ENCODE data around the gene SEMA3F.

SEMA3F gene

DNA sequence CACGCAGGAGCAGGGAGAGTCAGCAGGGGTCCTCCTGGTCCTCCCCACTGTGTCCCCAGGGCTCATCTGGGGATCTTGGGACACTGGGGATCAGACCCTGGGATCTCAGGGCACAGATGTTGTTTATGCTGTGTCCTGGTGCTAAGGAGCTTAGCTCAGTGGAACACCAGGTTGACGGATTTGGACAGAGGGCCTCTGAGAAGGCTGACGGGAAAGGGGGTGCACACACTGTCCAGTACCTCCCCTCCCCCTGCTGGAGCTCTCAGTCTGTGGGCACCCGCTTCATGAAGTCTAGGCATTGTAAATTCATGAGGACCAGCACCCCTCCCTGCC, 21.9 kb upstream of the SEMA3F start:
- no peak for DNase-seq

DNA sequence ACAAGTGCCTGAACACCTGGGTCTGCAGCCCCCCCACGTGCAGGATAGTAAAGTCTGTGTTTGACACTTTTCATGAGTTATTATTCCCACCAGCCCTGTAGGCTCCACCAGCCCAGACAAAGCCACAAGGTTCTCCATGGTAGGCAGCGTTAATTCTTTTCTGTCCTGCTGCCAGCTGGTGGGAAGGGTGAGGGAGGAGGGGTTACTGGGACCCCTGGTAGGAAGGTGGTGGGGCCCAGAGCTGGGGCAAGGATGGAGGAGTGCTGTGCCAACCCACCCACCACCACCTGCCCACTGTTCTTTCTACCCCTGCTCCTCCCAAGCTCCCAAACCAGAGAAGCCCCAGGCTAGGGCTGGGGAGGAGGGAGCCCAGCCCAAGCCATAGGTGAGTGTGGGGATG, 20.8 kb upstream of the SEMA3F start:
- DNase-seq, result no peak

DNA sequence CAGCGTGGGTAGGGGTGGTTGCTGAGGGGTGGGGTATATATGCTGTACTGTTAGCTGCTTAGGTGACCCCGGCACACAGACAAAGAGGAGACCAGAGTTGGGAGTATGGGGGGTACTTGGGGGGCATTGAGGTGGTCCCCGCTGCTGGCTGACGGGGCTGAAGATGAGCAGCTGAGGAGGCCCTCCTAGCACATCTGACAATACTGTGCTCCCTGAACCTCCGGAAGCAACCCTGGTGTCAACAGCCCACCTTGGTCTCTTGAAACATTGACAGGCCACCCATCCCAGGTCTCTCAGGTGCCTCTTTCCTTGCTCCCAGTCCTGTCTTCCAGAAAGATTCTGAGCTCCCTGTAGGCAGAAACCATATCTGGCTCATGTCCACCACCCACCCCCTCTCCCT, 19.2 kb upstream of the SEMA3F start:
- no peak for DNase-seq

DNA sequence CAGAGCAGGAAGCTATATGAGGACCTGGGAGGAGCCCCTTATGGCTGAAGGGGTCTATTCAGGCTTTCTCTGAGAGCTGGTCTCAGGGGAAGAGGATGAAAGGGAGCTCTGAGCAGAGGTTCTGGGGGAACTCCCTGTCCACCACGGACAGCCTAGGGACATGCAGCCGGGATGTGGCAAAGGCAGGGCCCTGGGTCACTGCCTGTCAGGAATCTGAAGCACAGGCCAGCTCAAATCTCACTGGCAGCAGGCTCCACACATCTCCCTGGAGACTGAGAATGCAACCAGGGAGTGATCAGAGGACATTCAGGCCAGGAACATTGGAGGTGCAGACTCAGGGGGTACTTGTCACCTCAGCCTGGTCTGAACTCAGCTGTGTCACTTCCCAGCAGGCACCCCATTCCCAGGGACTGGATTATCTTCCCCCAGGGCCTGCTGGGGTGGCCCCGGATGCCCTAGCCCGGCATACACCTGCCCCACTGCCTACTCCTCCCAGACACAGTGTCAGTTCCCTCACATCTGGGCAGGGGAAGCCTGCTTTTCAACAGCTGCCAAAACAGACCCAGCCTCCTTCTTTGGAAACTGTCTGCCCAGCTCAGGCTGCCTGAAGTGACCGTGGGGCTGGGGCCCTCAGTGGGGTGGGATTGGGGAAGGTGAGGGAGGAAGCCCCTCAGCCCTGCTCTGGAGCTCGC, 18.3 kb upstream of the SEMA3F start:
- no peak for DNase-seq

DNA sequence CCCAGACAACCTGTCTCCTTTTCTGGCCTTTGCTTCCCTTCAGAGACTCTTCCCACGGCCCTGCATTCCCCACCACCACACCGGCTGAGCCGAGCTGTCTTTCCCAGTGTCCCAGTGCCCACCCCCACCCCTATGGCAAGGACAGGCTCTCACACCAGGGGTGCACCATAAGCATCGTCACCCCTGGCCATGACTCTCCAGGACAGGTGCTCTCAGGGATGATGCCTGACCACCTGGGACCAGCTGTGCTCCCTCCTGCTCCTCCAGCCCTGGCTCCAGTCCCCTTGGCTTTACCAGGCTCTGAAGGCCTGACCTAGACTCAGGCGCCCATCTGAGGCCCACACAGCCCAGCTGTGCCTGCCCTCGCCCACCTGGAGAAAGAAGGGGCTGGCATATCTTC, 17.6 kb upstream of the SEMA3F start:
- DNase-seq, result no peak

DNA sequence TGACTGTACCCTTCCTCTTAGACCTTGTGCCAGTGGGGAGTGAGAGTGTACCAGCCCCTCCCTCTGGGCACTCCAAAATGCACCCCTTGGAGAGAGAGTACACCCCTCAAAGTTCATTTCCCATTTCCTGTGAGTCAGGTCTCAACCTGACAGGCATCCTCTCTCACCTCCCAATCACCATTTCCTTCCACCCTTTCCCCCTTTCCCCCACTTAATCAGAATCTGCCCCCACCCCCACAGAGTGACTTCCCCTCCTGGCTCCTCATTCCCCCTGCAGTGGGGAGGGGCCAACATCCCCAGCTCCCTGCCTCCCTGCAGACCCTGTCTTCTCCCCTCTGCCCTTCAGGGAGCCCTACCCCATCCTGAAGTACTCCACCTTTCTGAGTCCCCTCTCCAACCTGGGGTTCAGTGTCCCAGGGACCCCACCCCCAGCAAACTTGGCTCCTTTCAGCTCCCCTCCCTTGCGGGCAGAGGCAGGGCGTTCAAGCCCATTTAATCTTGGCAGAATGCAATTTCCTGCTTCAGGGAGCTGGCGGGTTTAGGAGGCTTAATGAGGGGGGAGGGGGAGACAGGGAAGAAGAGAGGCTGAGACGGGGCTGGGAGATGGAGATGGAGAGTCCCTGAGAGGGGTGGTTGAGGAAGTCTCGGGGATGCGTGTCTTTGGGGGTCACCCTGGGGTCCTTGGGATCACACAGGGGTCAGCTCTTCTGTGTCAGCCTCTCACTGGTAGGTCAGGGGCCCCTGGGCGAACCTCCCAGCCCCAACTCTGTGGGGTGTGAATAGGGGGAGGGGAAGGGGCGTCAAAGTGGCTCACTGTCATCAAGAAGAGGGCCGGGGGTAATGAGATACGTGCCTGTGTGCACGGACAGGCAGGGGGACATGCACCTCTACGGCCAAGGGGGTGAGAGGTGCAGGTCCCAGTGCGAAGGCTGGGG, 16.6 kb upstream of the SEMA3F start:
- DNase-seq, result no peak

DNA sequence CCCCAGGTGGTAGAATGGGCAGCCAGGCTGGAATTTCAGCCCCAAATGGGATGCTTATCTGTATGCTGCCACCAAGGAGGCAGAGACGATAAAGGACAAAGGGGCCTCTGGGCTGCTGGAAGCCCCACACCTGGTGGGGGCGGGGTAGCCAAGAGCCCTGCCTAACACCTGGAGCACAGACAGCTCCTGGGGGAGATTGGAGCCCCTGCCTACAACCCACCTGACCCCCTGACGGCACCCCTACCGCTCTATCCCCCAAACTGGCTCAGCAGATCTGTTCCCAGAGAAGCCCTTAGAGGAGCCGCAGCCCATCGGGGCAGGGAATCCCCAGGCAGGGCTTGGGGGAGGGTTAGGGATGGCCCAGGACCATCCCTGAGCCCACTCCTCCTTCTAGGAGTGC, 15.8 kb upstream of the SEMA3F start:
- no peak for DNase-seq

DNA sequence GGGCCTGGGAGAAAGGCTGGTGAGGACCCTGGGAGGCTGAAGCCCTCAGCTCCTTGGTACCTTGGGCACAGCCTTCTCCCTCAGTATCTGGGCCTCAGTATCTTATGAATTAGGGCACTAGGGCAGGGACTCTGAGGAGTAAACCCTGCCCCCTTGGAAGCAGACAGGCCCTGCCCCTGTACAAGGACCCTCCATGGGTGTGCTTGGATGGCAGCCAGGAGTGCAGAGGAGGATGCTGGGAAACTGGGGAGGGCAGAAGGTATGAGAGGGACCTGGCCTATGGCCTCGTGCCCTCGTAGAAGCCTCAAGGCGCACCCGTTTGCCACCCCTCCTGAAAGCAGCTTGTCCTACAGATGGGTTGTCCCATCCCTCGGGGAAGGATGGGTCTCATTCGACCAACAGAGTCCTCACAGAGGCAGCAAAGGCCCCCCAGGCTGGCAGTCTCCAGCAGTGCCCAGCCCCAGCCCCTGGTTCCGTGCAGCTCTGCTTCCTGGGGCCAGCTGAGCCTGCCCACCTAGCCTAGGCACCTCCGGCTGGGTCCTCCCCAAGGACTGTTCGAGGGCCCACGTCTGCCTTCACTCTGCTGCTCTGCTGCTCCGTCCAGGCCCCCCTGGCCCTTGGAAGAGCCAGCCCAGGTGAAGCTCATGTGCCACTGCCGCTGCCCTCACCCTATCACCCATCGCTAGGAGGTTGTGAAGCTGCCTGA, 15.3 kb upstream of the SEMA3F start:
- DNase-seq, result no peak

DNA sequence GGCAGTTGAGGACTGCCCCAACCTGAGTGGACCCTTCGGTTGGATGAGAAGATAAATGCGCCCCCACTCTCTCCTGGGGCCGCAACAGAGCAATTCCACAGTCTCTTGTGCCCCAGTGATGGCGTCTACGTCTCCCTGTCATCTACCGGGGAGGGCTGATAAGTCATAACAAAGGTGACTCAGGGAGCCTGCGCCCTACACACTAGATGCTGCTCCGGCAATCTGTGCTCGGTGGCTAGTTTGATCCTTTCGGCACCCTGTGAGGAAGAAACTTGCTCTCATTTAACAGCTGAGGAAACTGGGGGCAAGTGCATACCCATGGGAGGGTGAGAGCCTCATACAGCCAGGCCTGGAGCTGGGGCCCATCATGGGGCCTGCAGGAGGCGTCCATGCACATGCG, 14.1 kb upstream of the SEMA3F start:
- DNase-seq, result no peak

DNA sequence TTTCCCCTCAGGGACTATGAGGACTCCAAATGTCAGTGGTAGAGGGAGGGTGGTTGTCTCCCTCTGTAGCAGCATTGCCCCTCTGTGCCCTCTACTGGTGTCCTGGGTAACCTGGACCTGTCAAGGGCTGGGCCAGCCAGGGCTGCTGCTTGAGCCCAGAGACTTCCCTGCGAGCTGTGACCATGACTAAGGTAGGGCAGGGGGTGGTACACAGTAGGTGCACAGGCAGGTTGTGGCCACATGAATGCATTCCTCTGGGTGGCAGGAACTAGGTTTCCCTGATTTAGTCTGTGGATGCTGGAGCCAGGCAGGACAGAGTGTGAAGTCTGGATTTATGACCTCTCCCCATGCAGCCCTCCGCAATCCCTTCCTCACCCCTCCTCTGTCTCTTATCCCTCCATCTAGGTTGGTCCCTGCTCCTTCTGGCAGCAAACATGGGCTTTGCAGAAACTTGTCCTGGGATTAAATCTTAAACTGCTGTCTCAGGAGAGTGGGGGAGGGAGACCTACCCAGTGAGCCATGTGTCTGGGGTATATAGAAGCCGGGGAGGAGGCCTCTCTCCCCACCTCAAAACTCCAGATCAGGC, 8.7 kb upstream of the SEMA3F start:
- no peak for DNase-seq

DNA sequence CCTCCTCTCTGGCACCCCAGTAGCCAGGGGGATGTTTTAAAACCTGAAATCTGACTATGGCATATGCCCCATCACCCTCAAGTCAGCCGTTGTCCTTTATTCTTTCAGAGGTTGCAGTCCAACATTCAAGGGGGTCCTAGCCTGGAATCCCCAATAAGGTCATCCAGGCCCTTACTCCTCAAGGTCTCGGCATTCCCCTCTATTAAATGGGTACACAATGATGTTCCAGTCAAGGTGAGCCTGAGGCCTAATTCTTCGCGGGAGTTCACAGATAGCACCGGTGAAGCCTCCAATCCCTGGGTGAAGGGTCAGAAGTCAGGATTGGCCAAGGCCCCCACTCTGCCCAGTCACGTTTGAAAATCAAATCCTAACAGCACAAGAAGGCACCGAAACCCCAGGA, 8.1 kb upstream of the SEMA3F start:
- DNase-seq, result no peak

DNA sequence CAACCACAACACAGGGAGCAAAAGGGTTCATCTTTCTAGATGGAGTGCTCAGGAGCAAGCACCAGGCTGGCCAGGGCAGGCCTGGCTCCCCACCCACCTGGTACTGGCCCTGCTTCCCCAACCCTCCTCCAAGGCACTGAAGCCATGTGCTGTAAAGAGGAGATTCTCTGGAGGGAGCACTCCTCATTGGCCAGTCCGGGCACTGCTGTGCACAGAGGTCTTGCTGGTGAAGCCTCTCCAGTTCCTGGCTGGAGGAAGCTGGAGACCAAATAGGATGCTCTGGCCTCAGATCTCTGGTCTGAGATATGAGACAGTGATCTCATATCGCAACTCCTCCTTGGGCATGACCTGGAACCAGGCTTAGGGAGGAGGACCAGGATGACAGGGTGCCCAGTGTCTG, 7.7 kb upstream of the SEMA3F start:
- DNase-seq, result no peak

DNA sequence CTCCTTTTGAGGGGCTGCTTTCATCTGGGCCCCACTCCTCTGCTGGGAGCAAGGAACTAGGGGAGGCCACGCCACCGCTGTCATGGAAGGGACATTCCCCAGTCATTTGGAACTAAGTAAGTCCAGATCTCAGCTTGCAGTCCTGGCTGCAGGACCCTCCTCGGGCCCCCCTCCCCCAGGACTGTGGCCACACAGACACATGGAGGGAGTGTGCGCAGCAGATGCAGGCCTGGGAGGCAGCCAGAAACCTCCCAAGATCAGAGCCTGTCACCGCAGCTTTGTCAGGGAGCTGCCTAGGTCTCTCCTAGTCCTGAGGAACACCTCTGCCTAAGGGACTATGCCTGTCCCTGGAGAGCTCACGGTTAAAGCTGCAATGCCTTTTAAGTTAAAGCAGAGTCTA, 7.3 kb upstream of the SEMA3F start:
- DNase-seq, result no peak

DNA sequence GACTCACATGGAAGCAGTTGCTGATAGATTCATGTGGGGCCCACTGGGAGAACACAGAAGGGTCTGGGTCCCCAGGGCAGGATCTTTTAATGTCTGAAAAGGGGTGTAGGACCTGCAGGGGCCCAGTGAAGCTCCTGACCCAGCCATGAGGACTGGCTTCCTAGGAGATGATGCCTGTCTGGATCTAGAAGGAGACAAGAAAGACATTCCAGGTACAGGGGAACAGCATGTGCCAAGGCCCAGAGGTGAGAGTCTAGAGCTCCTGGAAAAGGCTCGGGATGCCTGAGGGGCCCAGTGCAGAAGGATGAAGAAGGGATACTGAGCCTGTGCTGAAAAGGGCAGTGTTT, 4.7 kb upstream of the SEMA3F start:
- DNase-seq, result no peak

DNA sequence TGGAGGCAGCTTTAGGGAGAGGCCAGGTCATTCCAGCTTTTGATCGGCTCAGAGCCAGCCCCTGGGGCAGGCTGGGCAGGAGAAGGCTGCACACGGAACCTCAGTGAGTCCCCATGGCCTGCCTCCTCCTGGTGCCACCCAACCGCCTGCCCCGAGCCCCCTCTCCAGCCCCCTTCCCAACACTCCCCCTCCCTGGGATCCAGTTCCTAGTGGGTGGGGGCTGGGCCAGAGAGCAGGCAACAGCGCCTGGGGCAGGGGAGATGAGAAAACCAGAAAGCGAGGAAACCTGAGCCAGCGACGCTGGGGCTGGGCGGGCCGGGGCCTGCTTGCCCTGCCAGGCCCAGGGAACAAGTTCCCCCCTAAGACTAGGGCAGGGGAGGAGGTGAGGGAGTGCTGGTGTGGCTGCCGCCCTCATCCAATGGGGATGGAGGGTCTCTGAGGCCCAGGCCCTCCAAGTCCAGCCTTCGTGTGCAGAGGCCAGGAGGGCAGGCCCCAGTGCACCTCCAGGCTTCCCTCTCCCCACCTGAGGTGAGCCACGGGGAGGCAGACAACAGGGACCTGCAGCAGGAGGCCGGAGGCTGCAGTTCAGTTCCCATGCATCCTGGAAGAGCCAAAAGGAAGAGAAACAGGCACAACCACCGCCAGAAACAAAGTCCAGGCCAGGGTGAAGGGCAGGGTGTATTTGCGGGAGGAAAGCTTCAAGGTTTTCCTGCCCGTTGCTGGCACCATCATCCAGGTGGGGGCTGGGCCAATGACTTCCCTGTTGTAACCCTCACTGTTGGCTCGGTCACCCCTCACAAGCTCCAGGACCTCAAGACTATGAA, 4.0 kb upstream of the SEMA3F start:
- no peak for DNase-seq

DNA sequence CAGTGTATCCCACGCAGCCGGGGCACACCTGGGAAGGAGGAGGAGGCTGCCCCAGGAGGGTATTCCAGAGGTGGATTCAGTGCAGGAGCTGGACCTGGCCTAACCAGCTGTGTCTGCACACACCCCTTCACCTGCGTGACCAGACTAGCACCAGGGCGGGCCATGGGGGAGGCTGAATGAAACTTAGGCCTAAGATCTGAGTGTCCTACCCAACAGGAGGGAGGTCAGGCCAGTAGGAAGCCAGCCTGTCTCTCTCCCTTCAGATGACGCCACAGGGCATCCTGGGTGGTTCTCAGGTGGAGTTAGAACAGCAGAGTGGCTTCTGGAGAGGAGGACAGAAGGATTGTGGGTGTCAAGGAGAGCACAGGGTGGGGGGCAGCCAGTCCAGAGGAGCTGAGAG, 3.4 kb upstream of the SEMA3F start:
- DNase-seq, result no peak

DNA sequence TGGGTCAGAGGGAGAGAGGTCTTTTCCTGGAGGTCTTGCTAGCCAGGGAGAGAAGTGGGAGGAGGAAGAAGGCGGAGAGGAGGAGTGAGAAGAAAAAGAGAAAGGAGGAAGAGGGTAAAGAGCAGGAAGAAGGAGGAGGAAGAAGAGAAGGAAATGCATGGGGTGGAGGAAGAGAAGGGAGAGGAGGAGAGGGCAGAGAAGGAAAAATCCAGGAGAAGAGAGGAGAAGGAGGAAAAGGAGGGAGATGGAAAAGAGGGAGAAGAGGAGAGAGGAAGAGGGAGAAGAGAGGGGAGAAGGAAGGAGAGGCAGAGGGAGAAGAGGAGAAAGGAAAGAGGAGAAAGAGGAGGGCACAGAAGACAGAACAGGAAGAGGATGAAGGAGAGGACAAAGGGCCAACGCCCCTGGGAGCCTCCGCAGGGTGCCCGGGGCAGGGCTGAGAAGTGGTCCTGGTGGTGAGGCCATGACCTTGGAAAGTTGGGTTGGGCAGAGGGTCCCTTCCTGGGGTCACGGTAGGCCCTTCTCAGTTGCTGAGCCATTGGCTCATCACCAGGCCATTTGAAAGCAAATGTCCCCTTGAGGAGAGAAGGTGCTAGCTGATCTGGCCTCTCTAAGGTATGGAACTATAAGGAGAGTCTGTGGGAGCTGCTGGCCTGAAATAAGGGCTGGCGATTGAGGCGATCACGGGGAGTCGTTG, 1.2 kb upstream of the SEMA3F start:
- DNase-seq, result no peak

DNA sequence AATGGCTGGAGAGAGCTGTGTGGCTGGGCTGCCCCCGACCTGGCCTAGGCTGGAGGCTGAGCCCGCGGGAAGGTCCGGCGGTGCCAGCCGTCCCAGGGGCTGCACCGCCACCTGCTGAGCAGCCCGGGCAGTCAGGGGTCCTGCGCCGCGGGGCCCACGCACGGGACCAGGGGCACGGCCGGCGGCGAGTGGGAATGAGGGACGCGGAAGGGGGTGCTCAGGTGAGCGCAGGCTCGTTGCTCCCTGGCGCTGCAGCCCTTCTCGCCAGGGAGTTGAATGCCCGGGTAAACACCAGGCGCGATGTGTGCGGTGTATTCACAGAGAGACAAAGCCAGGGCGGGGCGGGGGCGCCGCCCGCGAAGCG, 666 bp upstream of the SEMA3F start:
- no peak for DNase-seq

DNA sequence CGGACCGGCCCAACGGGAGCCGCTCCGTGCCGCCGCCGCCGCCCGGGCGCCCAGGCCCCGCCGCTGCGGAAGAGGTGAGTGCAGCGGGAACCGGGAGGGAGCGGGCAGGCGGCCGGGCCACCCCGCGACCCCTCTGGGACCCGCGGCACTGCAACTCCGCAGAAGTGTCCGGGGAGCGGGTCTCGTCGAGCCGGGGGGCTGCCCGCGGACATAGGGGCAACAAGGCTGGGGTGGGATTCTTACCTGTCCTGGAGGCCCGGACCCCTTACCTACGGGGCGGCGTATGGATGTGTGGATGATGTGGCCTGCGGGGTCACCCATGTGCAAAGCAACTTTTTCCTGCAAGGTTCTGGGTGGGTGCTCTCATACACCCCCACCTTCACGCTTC, 361 bp downstream of the SEMA3F start:
- no peak for DNase-seq

DNA sequence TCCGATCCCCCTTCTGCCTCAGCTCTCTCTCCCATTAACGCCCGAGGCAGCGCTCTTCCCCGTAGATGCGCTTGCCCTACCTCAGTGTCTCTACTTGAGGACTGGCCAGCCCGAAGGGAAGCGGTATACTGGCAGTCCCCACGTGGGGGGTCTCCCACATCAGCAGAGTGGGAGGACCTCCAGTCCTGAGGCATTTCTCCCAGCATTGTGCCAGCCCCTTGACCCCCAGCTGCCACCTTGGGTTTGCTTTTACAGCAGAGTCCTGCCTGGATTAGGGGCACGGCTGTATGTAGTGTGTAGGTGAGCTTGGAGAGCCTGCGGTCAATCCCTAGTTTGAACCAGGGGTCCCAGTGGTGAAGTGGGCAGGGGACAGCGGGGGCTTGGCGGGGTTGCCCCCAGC, 767 bp downstream of the SEMA3F start:
- DNase-seq, result no peak

DNA sequence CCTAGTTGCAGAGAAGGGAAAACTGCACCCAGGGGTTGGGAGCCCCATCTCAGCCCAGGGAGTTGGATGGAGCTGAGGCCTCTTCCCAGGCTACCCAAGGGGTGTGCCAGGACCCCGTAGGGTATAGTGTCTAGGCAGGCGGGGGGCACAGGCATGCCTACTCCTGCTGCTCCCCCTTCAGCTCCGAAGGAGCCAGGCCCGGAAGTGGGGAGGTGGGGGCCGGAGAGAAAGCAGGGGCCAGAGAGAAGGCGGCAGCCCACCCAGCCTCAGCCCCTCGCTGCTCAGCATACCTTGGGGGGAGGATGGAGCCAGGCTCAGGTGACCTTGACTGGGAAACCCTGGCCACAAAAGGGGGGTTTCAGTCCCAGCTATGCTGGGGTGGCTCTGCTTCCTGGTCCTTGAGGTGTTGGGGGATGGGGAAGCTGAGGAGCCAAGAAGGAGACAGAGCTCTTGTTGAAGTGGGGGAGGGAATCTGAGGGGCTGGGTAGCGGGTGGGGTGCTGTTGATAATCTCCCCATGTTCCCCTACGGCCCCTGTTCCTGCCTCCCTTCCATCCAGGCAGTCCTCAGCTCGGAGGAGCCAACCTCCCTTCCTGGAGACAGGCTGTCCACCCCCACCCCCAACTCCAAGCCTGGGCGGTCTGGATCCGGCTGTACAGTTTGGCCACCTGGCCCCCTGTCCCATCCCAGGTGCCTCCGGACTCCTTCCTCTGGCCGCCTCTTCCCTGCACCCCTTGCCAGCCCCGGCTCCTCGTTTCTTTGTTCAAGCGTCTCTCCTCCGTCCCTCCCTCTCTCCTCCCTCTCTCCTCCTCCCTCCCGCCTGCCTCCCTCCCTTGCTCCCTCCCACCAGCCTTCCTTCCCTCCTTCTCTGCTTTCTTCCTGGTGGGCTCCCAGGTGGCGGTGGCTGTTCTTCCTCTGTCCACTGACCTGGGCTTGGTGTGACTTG, 1.7 kb downstream of the SEMA3F start:
- no peak for DNase-seq
